ENCODE results near the gene PTCD3. TPM values are rescaled to one million over a fixed set of nuclear protein-coding genes. Genes with fewer than 3 reads are reported as not detected.
A peak's percentile ranks its signal among the peaks of the same experiment; 100 is the strongest.

PTCD3 gene
- 169 and 202 TPM in 2 replicates for total RNA-seq (2014; rRNA removed; shearing (Covaris generic))
- 439 and 599 TPM in 2 replicates for polyA plus RNA-seq (2014; cell fraction: nucleus; rRNA removed)

- DNase-seq (ENCODE audit: extremely low read depth, low read depth) = peak; percentile 95
Observed at GRCh38 chr2:86105969-86106945, at the start of gene PTCD3. TSS of gene PTCD3 (plus strand) at chr2:86106235. CDS start at chr2:86106248, 13 bp downstream.

- no peak for DNase-seq (ENCODE audit: extremely low read depth, low read depth)
Observed at GRCh38 chr2:86056590-86057331, 49.3 kb upstream of the PTCD3 start.

GRCh38 chr2:86062043-86062442, 44.0 kb upstream of the PTCD3 start:
- no peak for DNase-seq (ENCODE audit: extremely low read depth, low read depth)

- DNase-seq (ENCODE audit: extremely low read depth, low read depth) = no peak
Observed at GRCh38 chr2:86064006-86064405, 42.0 kb upstream of the PTCD3 start.

GRCh38 chr2:86065512-86065911, 40.5 kb upstream of the PTCD3 start:
- no peak for DNase-seq (ENCODE audit: extremely low read depth, low read depth)

- DNase-seq (ENCODE audit: extremely low read depth, low read depth) = no peak
Observed at GRCh38 chr2:86066007-86066578, 39.9 kb upstream of the PTCD3 start.

- DNase-seq (ENCODE audit: extremely low read depth, low read depth) = no peak
Observed at GRCh38 chr2:86066915-86067314, 39.1 kb upstream of the PTCD3 start.

GRCh38 chr2:86068136-86068588, 37.9 kb upstream of the PTCD3 start:
- no peak for DNase-seq (ENCODE audit: extremely low read depth, low read depth)

GRCh38 chr2:86068648-86069047, 37.4 kb upstream of the PTCD3 start:
- DNase-seq (ENCODE audit: extremely low read depth, low read depth) = no peak

- DNase-seq (ENCODE audit: extremely low read depth, low read depth) = no peak
Observed at GRCh38 chr2:86069091-86069685, 36.8 kb upstream of the PTCD3 start.

GRCh38 chr2:86069783-86070339, 36.2 kb upstream of the PTCD3 start:
- no peak for DNase-seq (ENCODE audit: extremely low read depth, low read depth)

- no peak for DNase-seq (ENCODE audit: extremely low read depth, low read depth)
Observed at GRCh38 chr2:86070868-86071267, 35.2 kb upstream of the PTCD3 start.

GRCh38 chr2:86072271-86072858, 33.7 kb upstream of the PTCD3 start:
- DNase-seq (ENCODE audit: extremely low read depth, low read depth) = no peak

GRCh38 chr2:86073225-86073624, 32.8 kb upstream of the PTCD3 start:
- DNase-seq (ENCODE audit: extremely low read depth, low read depth) = no peak

- no peak for DNase-seq (ENCODE audit: extremely low read depth, low read depth)
Observed at GRCh38 chr2:86074256-86074655, 31.8 kb upstream of the PTCD3 start.

GRCh38 chr2:86074811-86075210, 31.2 kb upstream of the PTCD3 start:
- no peak for DNase-seq (ENCODE audit: extremely low read depth, low read depth)

GRCh38 chr2:86075886-86076285, 30.1 kb upstream of the PTCD3 start:
- DNase-seq (ENCODE audit: extremely low read depth, low read depth) = no peak

- DNase-seq (ENCODE audit: extremely low read depth, low read depth) = peak; percentile 26
Observed at GRCh38 chr2:86078774-86079545, 27.1 kb upstream of the PTCD3 start.

Data from NCI-H460 (cell line).